ENCODE data around the gene GSTCD.

DNA sequence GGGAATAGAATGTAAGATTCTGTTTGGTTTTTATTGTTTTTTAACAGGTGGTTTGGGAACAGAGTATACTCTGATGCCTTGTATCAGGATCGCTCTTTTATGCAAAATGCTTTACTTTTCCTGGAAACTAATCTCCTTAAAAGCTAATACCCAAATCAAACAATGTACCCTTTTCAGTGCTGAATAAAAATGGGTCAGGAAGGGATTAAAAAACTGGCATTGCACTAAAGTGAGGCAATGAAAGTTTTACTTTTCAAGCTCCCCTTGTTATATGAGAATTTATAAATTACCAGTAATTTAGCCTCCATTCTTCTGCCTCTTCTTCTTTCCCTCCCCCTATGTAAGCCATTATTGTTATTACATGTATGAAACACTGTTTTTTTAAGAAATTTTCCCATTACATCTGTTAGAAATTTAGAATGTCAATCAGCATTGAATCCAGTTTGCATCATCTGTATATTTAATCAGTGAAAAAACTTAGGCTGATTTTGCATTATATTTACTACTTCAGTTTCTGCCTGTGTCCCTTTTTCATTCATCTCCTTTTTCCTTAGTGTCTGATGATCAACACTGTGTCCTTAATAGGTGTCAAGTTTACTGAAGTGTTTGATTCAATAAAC is 97.0 kb downstream of the GSTCD start:
- TF ChIP-seq EZH2 (IDR thresholded peaks at IDR 0.05; ENCODE audit: borderline replicate concordance, low read depth, low read length, severe bottlenecking), result no peak
- TF ChIP-seq, protein P1, sequence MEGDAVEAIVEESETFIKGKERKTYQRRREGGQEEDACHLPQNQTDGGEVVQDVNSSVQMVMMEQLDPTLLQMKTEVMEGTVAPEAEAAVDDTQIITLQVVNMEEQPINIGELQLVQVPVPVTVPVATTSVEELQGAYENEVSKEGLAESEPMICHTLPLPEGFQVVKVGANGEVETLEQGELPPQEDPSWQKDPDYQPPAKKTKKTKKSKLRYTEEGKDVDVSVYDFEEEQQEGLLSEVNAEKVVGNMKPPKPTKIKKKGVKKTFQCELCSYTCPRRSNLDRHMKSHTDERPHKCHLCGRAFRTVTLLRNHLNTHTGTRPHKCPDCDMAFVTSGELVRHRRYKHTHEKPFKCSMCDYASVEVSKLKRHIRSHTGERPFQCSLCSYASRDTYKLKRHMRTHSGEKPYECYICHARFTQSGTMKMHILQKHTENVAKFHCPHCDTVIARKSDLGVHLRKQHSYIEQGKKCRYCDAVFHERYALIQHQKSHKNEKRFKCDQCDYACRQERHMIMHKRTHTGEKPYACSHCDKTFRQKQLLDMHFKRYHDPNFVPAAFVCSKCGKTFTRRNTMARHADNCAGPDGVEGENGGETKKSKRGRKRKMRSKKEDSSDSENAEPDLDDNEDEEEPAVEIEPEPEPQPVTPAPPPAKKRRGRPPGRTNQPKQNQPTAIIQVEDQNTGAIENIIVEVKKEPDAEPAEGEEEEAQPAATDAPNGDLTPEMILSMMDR (IDR thresholded peaks at IDR 0.05; ENCODE audit: borderline replicate concordance, extremely low read depth, low read length, poor library complexity, severe bottlenecking), result no peak
